ENCODE results near the gene FKTN.

Gene FKTN

DNA sequence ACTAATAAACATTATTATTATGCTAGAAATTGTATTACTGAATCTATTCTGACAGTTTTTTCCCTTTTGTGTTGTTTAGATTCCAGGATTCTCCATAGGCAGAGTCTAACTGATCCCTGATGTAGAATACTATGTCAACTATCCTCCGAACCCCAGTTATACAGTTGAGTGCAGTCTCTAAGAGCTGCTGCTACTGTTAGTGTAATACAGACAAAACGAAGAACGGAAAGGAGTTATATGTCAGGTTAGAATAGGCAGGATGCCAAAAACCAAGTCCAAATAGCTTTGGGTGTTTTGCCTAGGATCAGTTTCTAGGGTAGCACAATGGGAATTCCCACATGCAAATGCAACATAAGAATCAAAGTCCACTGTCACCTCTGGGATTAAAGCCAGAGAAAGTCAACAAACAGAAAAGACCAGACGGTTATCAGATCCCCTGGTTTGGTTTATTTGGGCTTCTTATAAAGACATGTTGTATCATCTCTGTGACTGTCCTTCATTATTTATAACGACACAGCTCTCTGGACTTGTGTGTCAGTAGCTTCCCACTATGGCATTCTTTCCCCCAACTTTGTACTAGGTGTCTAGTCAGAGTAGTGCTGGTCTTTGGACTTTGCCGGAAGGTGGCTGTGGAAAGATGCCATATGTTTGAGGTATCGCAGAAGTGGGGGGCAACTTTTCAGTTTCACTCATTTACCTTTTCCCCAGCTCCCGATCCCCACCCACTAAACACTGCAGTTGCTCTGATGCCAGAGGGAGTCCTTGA lies 121.5 kb downstream of the FKTN start:
- TF ChIP-seq, protein P1, sequence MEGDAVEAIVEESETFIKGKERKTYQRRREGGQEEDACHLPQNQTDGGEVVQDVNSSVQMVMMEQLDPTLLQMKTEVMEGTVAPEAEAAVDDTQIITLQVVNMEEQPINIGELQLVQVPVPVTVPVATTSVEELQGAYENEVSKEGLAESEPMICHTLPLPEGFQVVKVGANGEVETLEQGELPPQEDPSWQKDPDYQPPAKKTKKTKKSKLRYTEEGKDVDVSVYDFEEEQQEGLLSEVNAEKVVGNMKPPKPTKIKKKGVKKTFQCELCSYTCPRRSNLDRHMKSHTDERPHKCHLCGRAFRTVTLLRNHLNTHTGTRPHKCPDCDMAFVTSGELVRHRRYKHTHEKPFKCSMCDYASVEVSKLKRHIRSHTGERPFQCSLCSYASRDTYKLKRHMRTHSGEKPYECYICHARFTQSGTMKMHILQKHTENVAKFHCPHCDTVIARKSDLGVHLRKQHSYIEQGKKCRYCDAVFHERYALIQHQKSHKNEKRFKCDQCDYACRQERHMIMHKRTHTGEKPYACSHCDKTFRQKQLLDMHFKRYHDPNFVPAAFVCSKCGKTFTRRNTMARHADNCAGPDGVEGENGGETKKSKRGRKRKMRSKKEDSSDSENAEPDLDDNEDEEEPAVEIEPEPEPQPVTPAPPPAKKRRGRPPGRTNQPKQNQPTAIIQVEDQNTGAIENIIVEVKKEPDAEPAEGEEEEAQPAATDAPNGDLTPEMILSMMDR (conservative IDR thresholded peaks at IDR 0.05; ENCODE audit: low read depth, low read length): no peak
- H3K4me3 ChIP-seq (ENCODE audit: low read length): no peak overlapping the region
- DNase-seq (ENCODE audit: low read depth): no peak

DNA sequence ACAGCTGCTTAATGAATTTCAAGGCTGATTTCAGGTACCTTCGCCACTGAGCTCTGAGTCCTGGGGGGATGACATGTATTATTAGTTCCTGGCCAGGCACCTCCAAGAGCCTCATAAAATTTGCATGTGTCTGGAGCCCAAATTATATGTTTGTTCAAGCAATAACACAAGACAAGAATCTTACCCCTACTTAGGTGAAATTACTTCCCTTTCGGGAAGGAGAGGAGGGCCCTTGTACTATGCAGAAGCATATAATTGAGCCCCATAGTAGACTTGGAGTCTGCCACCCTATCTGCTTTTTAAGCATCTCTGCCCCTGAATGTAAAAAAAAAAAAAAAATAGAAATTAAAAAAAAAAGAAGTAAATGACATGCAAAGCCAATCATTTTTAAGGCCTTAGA lies 123.4 kb downstream of the FKTN start:
- no peak overlapping the region for H3K4me3 ChIP-seq (ENCODE audit: low read length)
- TF ChIP-seq, protein P1 (conservative IDR thresholded peaks at IDR 0.05; ENCODE audit: low read depth, low read length): no peak
- DNase-seq (ENCODE audit: low read depth): no peak

- DNase-seq (ENCODE audit: low read depth): no peak
- TF ChIP-seq, protein P1 (conservative IDR thresholded peaks at IDR 0.05; ENCODE audit: low read depth, low read length): no peak
- no peak overlapping the region for H3K4me3 ChIP-seq (ENCODE audit: low read length)
These were observed 123.8 kb downstream of the FKTN start for GRCh38 chr9:105681724-105682123.

DNA sequence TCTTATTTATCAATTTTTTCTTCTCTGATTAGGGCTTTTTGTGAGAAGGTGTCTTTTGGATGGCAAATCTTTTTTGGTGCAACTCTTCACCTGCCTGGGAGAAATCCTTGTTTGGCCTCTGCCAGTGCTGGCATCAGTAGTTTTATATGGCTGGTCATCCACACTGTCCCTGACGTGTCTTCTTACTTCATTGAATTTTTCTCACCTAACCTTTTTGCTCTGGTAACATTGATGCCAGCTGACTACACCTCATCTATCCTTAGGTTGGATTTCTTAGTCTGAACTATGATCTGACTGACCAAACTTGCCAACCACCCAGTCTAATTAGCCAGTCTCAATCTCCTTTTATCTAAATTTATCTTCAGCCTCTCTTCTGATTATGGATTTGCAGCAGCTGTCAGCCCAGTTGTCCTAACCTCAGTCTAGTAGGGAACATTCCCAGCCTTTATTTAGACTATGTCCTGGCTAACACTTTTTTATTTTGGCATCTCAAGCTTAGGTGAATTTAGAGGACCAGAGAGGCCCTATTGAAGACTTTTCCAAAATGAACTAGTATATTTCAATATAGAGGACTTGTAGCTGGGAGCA lies 125.9 kb downstream of the FKTN start:
- H3K4me3 ChIP-seq (ENCODE audit: low read length): no peak overlapping the region
- no peak for DNase-seq (ENCODE audit: low read depth)
- TF ChIP-seq, protein P1 (conservative IDR thresholded peaks at IDR 0.05; ENCODE audit: low read depth, low read length): no peak

DNA sequence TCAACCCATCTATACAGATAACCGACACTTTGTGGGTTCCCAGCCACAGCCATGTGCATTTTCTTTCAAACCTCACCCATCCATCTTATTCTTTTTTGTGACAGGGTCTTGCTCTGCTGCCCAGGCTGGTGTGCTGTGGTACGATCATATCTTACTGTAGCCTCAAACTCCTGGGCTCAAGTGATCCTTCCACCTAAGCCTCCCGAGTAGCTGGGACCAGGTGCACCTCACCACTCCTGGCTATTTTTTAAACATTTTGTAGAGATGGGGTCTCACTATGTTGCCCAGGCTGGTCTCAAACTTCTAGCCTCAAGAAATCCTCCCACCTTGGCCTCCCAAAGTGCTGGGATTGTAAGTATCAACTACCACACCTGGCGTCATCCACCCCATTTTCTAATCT lies 129.0 kb downstream of the FKTN start:
- TF ChIP-seq, protein P1 (conservative IDR thresholded peaks at IDR 0.05; ENCODE audit: low read depth, low read length): no peak
- H3K4me3 ChIP-seq (ENCODE audit: low read length): no peak overlapping the region
- DNase-seq (ENCODE audit: low read depth): no peak
